Ovary (tissue), 9 donors: ENCODE measurements around the gene CSNK2A1. TPM values are rescaled to one million over a fixed set of nuclear protein-coding genes. Genes with fewer than 3 reads are reported as not detected.

ENCODE experiments used
- DNase-seq, 5 donors: peaks; one replicate each; pipeline ENCODE4 v3.0.0-alpha.2; 2019 to 2020
- H3K27ac ChIP-seq, 2 donors: fragments of 200-600 bp; one replicate each; pipeline versions ENCODE4 v1.5.1 to v1.8.0; 2019 to 2022
- H3K27me3 ChIP-seq: fragments of 200-600 bp; one replicate; pipeline ENCODE4 v1.8.0; 2022
- H3K36me3 ChIP-seq: fragments of 200-600 bp; sonication (generic); one replicate; pipeline ENCODE4 v1.5.1; 2019
- H3K4me1 ChIP-seq: one replicate; pipeline ENCODE4 v1.8.1; 2013; ENCODE audit warnings: mild to moderate bottlenecking, moderate library complexity; ENCODE audit not compliant: insufficient read depth
- H3K4me3 ChIP-seq: fragments of 200-600 bp; sonication (generic); one replicate; pipeline ENCODE4 v1.5.1; 2017
- H3K9me3 ChIP-seq, 2 donors: fragments of 200-600 bp in 1 of 2; sonication (generic) in 1 of 2; one replicate each; pipeline versions ENCODE4 v1.5.1 to v1.8.1; 2013 to 2019; ENCODE audit warnings: mild to moderate bottlenecking in 1 of 2, moderate library complexity in 1 of 2
- EP300 ChIP-seq: sonication (generic); formaldehyde crosslinking; IDR thresholded peaks from one replicate; pipeline ENCODE4 v1.6.1; 2017; ENCODE audit warnings: antibody characterized with exemption
- POLR2A ChIP-seq: fragments of 450-650 bp; IDR thresholded peaks from one replicate; pipeline ENCODE4 v1.6.1; 2017; ENCODE audit warnings: antibody characterized with exemption, mild to moderate bottlenecking, moderate library complexity
- WGBS, 3 donors: extraction: QIAGEN DNeasy Blood & Tissue Kit in 1 of 3; methylation state at CpG; one replicate each; pipeline versions ENCODE4 v1.1.5 to v1.1.7; 2013 to 2017; 5-methylcytosine and 5-hydroxymethylcytosine counted together
- intact Hi-C, 4 donors: fragments of 100-400 bp; cut with DNase I; formaldehyde crosslinking; loops; one replicate each; pipeline versions ENCODE4 v1.11.0 to v1.15.1; 2022 to 2023
- polyA plus RNA-seq, 2 donors: library from polyadenylated mRNA; stranded (reverse); fragments of 200-250 nt in 1 of 2; fragments of 350-450 nt in 1 of 2; fragmentation: Illumina TruSeq in 1 of 2; extraction: RNeasy Lipid Tissue Mini Kit (QIAGEN cat#74804) in 1 of 2; gene quantifications; one replicate each; pipeline ENCODE4 v1.2.3, GENCODE V29; 2013 to 2014
- total RNA-seq, 7 donors: library from RNA; depleted of rRNA in 2 of 7; stranded (reverse); fragments of >200 nt in 2 of 7; fragmentation: NEBNext Ultra II Directional in 3 of 7; extraction: Animal tissue kit (Norgen Biotek cat#: 25700) in 3 of 7; gene quantifications; one replicate each; pipeline versions ENCODE4 v1.1.0 to v1.2.4, GENCODE V29; 2016 to 2023
- TF ChIP-seq, protein P1 (sequence below), 3 donors: fragments of 450-650 bp in 2 of 3; fragments of 200-600 bp in 1 of 3; IDR thresholded peaks; one replicate each; pipeline versions ENCODE4 v1.5.1 to v1.8.0; 2016 to 2022; ENCODE audit warnings: antibody characterized with exemption in 3 of 3, mild to moderate bottlenecking in 1 of 3
- donor health status: DM: no; HTN: no; CAD: no; lungs with moderate emphysema.
- donor health status: DM: no; HTN: no; CAD: no.
- donor health status: Bipolar disorder and iron deficiency.
- donor health status: DM: yes; HTN: yes; CAD: no.
- donor health status: DM: no; HTN: no; CAD: no.
- donor health status: DM: yes; HTN: yes; CAD: no.

Gene CSNK2A1
- total and polyA plus RNA-seq, 9 donors: 35.8 to 145 (median 95.7) TPM

DNA sequence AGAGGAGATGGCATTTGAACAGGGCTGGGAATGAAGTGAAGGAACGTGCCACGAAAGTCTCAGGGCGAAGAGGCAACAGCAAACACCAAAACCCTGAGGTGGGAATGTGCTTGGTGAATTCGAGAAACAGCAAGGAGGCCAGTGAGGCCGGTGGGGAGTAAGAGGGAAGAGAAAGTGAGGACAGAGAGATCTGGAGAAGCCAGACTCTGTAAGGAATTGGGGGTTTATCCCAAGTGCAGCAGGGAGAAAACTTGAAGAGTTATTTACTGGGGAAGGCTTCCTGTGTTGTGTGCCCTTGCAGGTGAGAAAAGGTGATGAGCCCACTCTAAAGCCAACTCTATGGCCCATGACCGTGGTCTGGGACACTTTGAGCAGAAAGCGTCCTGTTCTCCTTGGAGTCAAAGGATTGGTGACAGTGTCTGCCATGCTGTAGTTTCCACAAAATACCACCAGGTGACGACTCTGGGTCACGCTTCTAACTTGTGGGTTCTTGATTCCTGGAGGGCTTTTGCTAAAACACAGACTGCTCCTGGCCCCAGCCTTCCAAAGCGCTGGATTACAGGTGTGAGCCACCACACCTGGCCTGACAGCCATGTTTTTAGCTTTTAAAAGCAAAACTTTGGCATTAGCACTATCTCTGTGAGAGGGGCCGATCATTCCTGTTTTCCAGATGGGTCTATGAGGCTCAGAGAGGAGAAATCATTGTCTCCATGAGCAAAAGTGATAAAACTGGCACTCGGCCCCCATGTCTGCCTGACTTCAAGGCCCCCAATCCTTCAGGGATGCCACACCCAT is 18.0 kb upstream of the CSNK2A1 start:
- Histone ChIP-seq H3K4me1 (no peaks in the 10 kb centered on the region), H3K27ac (no peak overlapping the region), H3K36me3 (no peaks in the 10 kb centered on the region), H3K27me3 (no peaks in the 10 kb centered on the region), H3K4me3 (no peak overlapping the region), H3K9me3 (no peaks in the 10 kb centered on the region)
- TF ChIP-seq, protein P1, sequence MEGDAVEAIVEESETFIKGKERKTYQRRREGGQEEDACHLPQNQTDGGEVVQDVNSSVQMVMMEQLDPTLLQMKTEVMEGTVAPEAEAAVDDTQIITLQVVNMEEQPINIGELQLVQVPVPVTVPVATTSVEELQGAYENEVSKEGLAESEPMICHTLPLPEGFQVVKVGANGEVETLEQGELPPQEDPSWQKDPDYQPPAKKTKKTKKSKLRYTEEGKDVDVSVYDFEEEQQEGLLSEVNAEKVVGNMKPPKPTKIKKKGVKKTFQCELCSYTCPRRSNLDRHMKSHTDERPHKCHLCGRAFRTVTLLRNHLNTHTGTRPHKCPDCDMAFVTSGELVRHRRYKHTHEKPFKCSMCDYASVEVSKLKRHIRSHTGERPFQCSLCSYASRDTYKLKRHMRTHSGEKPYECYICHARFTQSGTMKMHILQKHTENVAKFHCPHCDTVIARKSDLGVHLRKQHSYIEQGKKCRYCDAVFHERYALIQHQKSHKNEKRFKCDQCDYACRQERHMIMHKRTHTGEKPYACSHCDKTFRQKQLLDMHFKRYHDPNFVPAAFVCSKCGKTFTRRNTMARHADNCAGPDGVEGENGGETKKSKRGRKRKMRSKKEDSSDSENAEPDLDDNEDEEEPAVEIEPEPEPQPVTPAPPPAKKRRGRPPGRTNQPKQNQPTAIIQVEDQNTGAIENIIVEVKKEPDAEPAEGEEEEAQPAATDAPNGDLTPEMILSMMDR (IDR thresholded peaks at IDR 0.05): peak; percentile 32 to 83 (median 75)
- no peak for TF ChIP-seq POLR2A
- 23 to 28% (median 25%) methylated on average over 12 of the region's 12 CpGs for WGBS, 3 donors
- intact Hi-C loops: loop anchor here (5.0 to 10.0 kb wide), 4 partner anchors 83 to 176 kb away; no protein-coding TSS in a partner anchor
- DNase-seq: peak; percentile 24 to 59 (median 53)

DNA sequence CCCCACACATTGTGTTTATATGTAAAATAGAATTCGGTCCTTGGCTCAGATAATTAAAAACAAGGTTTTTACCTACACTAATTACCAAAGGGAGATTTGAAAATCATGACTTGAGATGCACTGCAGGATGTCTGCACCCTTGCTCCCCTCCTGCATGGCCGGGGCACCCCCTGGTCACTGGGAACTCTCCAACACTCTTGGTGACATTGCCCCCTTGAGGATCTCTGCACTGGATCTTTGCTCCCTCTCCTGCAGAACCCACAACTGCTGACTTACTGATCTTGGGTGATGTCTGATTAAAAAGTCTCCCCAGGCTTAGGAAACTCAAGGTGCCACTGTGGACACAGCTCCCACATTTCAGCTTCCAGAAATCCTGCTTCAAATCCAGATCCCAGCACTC is 17.1 kb upstream of the CSNK2A1 start:
- Histone ChIP-seq H3K36me3 (no peaks in the 10 kb centered on the region), H3K27ac (no peak overlapping the region), H3K27me3 (no peaks in the 10 kb centered on the region), H3K4me1 (no peaks in the 10 kb centered on the region), H3K4me3 (no peak overlapping the region), H3K9me3 (no peaks in the 10 kb centered on the region)
- 9 to 21% (median 16%) methylated on average over 2 of the region's 2 CpGs for WGBS, 3 donors
- DNase-seq: no peak
- intact Hi-C loops: loop anchor here (5.0 to 10.0 kb wide), 4 partner anchors 84 to 177 kb away; no protein-coding TSS in a partner anchor
- TF ChIP-seq EP300: no peak
- TF ChIP-seq, protein P1 (IDR thresholded peaks at IDR 0.05): no peak
- TF ChIP-seq POLR2A: no peak

DNA sequence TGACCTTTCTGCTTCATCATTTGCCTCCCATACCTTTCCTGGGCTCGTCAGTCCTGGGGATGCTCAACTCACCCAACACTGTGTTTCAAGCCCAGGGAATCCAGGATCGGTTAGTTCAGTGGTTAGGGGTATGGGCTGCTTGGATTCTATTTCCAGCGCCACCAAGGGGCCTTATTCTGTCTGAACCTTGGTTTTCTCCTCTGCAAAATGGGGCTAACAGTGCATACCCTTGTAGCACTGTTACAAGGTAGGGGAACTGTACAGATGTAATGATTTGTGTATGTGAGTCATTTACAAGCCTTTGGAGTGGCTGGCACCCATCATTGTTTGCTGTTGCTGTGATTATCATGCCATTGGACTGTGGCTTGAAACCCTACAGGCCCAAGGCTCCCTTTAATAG is 14.5 kb upstream of the CSNK2A1 start:
- 86 to 90% (median 86%) methylated on average over 3 of the region's 3 CpGs for WGBS, 3 donors
- H3K27ac ChIP-seq: no peak overlapping the region
- H3K4me1 ChIP-seq: no peaks in the 10 kb centered on the region
- DNase-seq: no peak
- H3K36me3 ChIP-seq: no peaks in the 10 kb centered on the region
- TF ChIP-seq EP300 (no peak), POLR2A (no peak)
- TF ChIP-seq, protein P1 (IDR thresholded peaks at IDR 0.05): no peak
- H3K9me3 ChIP-seq: no peaks in the 10 kb centered on the region
- no peak overlapping the region for H3K4me3 ChIP-seq
- no peaks in the 10 kb centered on the region for H3K27me3 ChIP-seq
- intact Hi-C loops: no loop called here

GRCh38 chr20:556984-557383 is 13.4 kb upstream of the CSNK2A1 start:
- intact Hi-C loops: no loop called here
- no peak for DNase-seq
- TF ChIP-seq EP300: no peak
- no peak for TF ChIP-seq POLR2A
- TF ChIP-seq, protein P1 (IDR thresholded peaks at IDR 0.05): no peak
- Histone ChIP-seq H3K27me3 (no peaks in the 10 kb centered on the region), H3K27ac (no peak overlapping the region), H3K4me3 (no peak overlapping the region), H3K4me1 (no peaks in the 10 kb centered on the region), H3K36me3 (no peaks in the 10 kb centered on the region), H3K9me3 (no peaks in the 10 kb centered on the region)
- 90 to 95% (median 94%) methylated on average over 2 of the region's 2 CpGs for WGBS, 3 donors
